D721Med (cell line): Measurements from ENCODE around the gene SUPT4H1.

Experiments
- DNase-seq: peaks from one replicate; pipeline ENCODE4 v3.0.0; 2011; ENCODE audit warnings: low spot score; ENCODE audit not compliant: insufficient read length
- FAIRE-seq: peaks from 2 replicates; lab custom pipeline; 2011; peaks lifted over from hg19 to GRCh38; lab: Jason Lieb, UNC
- TF ChIP-seq, protein P1 (sequence below): IDR thresholded peaks from 2 replicates; pipeline ENCODE4 v1.5.1; 2012; ENCODE audit warnings: mild to moderate bottlenecking, control low read depth; ENCODE audit not compliant: insufficient read depth; ENCODE audit errors: missing control alignments

SUPT4H1 gene

DNA sequence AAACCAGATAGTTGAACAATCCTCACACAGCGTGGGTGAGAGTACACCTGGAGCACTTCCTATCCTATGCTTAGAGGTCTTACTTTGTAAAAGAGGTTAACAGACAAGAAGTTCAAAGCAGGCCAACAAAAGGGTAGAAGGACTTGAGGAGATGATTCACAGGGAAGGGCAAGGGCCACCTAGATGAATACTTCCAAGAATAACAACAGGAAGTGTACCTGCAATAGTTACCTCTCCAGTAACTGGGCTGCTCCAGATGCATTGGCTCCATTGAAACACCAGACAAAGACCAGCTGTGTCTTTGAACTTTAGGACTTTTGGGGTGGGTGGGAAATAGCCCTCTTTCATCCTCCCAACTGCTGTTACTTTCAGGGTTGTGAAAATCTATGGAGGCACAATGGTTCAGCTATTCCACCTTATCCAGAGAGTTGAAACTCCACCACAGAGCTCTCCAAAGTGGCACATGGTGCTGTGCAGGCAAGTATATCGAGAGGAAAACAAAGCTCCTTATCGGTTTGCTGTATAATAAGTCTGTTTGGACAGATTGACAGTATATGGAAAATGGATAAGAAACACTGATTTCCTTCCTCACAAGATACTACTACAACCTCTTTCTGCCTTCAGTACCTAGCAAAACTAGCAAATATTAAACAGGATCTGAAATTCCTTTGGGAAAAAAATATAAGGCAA, 42.7 kb upstream of the SUPT4H1 start:
- DNase-seq (no peak), FAIRE-seq (no peak)

DNA sequence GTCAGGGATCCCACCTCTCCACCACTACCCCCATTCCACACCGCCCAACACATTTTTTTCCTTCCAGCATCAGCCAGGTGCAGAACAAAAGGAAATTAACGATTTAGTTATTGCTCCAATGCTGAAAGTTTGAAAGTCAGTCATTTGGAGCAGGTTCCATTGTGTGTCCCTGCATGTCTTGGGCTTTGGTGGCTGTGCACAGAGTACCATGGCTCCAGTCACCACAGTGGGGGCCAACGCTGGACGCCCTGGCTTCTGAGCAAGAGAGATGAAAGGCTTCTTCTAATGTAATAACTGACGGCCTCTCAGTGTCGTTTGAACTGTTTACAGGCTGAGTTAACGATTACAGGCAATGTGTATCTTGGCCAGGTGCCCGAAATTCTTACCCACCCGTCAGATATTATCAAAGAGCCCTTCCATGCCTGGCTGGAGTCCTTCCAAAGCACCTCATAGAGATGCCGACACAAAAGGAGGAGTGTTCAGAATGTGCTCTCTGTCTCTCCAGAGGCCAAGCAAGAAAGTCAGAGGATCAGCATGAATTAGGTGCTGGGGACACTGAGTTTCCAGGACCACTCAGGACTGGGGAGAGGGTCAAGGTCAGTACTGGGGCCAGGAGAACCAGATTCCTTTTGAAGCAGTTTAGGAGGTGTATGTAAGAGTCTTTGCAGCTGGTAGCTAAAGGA, 39.4 kb upstream of the SUPT4H1 start:
- DNase-seq: no peak
- FAIRE-seq: no peak
- TF ChIP-seq, protein P1, sequence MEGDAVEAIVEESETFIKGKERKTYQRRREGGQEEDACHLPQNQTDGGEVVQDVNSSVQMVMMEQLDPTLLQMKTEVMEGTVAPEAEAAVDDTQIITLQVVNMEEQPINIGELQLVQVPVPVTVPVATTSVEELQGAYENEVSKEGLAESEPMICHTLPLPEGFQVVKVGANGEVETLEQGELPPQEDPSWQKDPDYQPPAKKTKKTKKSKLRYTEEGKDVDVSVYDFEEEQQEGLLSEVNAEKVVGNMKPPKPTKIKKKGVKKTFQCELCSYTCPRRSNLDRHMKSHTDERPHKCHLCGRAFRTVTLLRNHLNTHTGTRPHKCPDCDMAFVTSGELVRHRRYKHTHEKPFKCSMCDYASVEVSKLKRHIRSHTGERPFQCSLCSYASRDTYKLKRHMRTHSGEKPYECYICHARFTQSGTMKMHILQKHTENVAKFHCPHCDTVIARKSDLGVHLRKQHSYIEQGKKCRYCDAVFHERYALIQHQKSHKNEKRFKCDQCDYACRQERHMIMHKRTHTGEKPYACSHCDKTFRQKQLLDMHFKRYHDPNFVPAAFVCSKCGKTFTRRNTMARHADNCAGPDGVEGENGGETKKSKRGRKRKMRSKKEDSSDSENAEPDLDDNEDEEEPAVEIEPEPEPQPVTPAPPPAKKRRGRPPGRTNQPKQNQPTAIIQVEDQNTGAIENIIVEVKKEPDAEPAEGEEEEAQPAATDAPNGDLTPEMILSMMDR: no peak

More for the DNA sequence above, 42.7 kb upstream of the SUPT4H1 start:
- TF ChIP-seq, protein P1: no peak

DNA sequence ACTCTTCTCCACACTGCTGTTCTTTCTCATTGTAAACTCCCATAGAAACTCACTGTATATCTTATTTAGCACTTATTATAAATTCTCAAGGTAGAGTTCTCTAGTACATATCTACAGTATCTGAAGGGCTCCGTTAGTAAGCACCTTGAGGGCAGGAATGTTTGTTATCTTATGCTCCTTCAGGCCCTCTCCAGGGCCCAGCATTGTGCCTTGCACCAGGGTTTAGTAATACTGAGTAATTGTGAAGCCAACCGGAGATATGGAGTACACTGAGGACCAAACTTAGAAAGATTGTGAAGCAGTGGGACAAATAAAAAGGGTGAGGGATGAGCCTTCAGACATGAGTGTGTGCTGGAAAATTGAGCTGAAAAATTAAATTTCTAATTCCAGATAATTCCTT, 38.9 kb upstream of the SUPT4H1 start:
- TF ChIP-seq, protein P1: no peak
- DNase-seq (no peak), FAIRE-seq (no peak)

DNA sequence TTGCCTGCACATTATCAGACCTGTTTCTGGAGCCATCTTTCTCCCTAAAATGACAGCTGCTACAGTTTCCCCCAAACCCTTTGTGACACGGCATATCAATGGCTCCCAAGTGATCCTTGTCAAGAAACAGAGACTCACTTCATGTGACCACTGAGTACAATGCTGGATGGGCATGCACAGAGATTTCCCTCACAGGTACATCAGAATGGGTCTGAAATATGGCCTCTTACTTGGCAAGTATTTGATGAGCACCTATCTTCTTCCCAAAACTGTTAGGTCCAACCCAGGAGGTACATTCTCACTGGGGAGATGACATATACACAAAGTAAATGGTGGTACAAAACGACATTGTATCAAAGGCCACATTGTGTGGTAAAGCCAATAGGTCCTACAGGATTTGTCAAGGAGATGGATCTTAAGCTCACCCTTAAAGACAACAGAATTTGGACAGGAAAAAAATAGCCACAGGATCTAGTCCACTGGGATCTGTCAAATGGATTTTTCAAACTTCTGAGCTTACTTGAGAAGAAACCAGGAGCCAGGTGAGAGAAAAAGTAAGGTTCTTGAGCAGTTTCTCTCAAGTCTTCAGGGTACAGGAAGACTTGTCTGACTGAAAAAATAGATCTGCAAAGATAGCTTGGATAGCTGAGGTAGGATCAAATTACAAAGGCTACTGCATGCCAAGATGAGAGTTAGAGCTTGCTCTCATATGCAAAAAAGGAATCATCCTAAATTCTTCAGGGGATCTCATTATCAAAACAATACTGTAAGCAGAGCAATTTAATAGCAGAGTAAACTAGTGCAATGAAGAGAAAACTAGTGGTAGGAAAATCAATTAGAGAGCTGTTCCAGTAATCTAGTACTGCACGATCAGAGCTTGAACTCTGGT, 36.5 kb upstream of the SUPT4H1 start:
- FAIRE-seq (no peak), DNase-seq (no peak)
- TF ChIP-seq, protein P1: no peak

DNA sequence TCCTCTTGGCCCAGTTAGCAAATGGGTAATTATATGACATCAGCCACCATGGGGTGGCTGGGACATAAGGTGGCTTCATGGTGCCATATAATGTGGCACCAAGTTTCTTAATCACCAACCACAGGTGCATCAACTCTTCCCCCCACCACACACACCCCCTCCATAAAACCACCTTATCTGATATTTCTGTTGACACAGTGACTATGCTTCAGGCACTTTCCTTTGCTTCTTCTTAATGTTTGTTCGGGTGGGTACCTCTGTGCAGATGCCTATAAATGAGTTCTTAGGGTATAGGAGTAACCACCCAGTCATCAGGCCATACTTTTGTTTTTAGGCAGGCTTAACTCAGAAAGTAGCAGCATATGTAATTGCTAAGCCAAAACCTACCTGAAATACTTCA, 35.8 kb upstream of the SUPT4H1 start:
- DNase-seq (no peak), FAIRE-seq (no peak)
- TF ChIP-seq, protein P1: no peak

DNA sequence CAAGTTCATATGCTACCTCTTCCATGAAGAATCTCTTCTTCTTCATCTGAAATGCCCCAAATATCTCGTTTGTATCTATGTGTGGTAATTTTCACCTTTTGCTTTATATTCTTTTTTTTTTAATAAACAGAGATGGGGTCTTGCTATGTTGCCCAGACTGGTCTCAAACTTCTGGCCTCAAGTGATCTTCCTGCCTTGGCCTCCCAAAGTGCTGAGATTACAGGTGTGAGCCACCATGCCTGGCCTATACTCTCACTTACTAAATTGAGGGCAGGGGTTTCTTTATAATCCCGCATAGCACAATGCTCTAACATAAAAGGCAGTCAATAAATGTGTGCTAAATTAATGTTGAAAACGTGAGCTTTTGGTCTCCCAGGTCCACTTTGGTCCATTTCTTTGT, 34.7 kb upstream of the SUPT4H1 start:
- FAIRE-seq: no peak
- TF ChIP-seq, protein P1: no peak
- no peak for DNase-seq
